GM12865 (cell line): ENCODE measurements around the gene RXRA.

ENCODE experiments used
- DNase-seq: peaks from one replicate; pipeline ENCODE4 v3.0.0; 2010; ENCODE audit warnings: low read depth
- H3K4me3 ChIP-seq: 2 replicates; pipeline ENCODE4 v1.5.1; 2011; ENCODE audit warnings: mild to moderate bottlenecking, low read depth, low read length, control low read depth
- CTCF ChIP-seq: IDR thresholded peaks from 2 replicates; pipeline ENCODE4 v1.5.1; 2011; ENCODE audit warnings: low read length, control low read depth, low read depth, inconsistent platforms; ENCODE audit not compliant: insufficient read depth; ENCODE audit errors: missing control alignments

The RXRA gene

DNA sequence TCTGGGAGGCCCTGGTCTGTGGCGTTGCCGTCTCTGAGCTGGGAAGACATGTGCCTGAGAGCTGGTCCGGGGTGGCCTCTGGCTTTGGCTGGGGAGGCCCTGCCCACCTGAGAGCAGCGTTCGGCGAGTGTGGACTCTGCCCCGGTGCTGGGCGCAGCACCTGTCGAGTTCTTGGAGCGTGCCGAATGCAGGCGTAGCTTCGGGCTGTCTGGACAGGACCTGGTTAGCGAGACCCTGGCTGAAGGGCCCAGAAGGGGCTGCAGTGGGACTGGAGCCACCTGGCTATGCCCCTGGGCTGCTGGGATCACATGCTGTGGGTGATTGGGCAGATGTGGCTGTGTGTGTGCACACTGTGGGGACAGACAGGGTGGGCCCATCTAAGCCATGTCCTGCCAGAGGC, 56.5 kb downstream of the RXRA start:
- no peak for TF ChIP-seq CTCF
- DNase-seq, result no peak
- no peak overlapping the region for H3K4me3 ChIP-seq

- H3K4me3 ChIP-seq, result no peak overlapping the region
- no peak for DNase-seq
- no peak for TF ChIP-seq CTCF
Observed at GRCh38 chr9:134383148-134383547, 56.9 kb downstream of the RXRA start.

DNA sequence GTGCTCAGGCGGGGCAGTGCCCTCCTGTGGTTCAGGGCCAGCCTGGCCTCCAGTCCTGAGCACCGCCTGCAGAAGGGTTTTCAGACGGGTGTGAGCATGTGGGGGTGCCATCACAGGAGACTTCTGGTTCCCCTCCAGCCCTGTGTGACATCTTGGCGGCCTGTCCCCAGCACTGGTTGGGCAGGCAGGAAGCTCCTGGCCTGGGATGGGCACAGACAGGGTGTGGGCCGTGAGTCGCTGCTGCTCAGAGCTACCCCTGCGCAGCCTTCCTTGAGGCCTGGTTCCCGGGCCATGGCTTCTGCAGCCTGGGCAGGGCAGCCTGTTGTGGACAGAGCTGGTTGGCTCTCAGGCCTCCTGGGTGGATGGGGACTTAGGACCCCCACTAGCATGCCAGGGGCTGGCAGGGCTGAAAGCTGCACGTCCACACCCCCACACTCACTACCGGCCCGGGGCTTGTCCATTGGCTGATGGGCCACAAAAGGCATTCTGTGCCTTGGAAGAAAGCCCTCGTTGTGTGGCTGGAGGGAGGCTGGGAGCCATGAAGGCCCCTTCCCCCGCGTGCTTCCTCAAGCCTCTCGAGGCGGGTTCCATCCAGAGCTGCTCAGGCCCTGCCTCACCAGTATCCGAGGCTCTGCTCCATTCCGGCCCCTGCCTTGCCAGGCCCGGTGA, 58.7 kb downstream of the RXRA start:
- no peak for DNase-seq
- H3K4me3 ChIP-seq, result no peak overlapping the region
- no peak for TF ChIP-seq CTCF

GRCh38 chr9:134385915-134386314, 59.7 kb downstream of the RXRA start:
- TF ChIP-seq CTCF, result no peak
- H3K4me3 ChIP-seq, result no peak overlapping the region
- DNase-seq, result no peak

DNA sequence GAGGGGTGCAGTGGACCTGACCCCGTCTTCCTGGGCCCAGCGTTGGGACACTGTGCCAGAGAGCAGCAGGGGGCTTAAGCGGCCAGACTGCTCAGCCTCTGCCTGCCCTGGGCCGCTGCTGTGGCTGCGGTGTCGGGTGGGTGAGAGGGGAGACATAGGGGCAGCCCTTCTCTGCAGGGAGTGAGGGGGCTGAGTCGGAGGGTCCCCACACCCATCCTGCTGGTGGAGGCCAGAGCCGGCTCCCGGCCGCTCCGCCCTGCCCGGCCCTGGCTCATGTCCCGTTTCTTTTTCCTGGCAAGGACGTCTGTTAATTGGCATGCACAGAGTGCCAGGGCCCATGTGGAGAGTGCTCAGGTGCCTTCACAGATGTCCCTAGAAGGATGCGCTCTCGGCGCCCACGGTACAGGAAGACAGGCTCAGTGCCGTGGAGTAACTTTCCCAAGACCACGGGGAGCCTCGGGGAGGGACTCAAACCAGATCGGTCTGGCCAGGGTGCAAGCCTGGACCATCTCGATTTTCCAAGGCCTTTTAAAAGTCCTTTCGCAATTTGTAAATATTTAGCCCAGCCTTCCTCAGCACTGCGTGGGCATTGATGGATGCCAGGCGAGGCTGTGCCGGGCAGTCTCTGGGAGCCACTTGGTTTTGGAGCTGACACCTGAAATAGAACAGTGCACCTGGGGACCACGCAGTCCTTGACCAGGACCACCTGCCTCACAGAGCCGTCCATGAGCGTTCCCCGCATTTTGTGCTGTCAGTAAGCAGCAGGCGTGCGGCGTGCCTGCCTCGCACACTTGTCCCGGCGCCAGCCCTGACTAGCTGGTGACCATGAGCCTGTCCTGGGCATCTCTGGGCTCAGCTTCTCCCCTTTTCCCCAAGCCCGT, 60.9 kb downstream of the RXRA start:
- no peak for DNase-seq
- TF ChIP-seq CTCF, result no peak
- no peak overlapping the region for H3K4me3 ChIP-seq

GRCh38 chr9:134388289-134388808, 62.1 kb downstream of the RXRA start:
- no peak overlapping the region for H3K4me3 ChIP-seq
- DNase-seq, result no peak
- TF ChIP-seq CTCF, result no peak
